GM19397 (cell line): ENCODE data around the gene DAZAP2.
"Not testable (repeated sequence)": the region's sequence is repeated elsewhere in the genome, so short reads cannot be mapped to it uniquely, and the experiment has no call there.

Experiments used
- ATAC-seq: cut with Tn5 transposase; IDR thresholded peaks from one replicate; pipeline ENCODE4 v1.9.1; 2021; ENCODE audit warnings: mild to moderate bottlenecking, moderate library complexity; ENCODE audit not compliant: unreplicated experiment

Gene DAZAP2

DNA sequence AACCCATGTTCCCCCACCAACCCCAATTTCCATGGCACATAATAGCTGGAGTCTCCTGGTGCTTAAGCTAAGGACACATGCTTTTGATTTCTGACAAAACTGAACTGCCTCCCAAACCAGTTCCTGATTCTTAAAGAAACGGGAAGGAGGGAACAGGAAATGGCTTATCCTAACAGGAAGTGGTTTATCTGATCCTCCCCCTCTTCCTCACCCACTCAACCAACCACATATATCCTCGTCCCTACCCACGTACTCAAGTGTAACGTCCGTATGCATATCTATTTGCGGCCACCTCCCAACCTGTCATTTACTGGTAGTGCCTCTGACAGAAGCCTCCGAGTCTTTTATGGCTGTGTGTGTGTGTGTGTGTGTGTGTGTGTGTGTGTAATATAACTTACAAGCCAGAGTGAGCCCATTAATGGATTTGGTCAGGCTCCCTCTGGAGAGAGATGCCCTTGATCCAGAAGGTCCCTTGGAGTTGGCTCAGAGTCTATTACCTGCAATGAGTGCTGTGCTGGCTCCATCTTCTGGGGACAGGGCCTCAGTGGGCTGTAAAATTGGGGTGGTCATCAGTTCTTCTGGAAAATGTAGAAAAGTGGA is 7.7 kb downstream of the DAZAP2 start:
- ATAC-seq: no peak

DNA sequence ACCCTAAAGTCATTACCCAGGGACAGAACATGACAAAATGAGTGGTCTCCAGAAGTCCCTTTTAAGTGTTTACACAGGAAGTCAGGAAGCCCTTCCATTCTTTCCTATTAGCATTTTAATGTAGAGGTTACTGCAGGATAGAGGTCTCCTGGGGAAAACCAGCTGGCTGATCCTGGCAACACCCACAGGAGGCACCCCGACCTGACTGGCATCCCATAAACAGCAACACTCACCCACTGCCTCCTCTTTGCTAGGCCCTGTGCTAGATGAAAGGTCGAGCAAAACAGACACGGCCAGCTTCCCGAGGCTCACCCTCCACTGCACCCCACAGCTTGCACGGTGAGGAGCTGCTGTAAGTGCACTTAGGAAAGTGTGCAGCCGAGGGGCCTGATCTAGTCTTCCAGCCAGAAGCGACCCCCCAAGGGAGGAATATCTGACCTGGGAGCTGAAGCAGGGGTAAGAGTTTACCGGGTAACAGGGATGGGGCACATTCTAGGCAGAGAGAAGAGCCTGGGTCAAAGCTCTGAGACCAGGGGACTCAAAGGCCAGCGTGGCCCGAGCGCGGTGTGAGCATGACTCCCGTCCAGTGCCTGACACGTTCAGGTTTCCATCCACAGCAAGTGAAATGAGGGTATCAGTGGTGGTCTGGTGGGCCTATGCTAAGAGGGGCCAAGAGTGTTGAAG is 9.0 kb downstream of the DAZAP2 start:
- ATAC-seq: no peak

DNA sequence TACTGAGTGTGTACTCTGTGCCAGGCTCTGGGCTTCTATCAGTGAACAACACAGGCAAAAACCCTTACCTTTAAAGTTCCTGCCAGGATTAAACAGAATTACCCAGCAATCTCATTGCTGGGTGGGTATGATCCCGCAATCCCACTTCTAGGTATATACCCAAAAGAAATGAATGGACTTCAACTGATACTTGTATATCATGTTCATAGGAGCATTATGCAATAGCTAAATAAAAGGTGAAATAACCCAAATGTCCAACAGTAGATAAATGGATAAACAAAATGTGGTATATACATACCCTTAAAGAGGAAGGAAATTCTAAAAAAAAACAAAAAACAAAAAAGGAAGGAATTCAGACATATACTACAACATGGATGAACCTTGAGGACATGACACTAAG is 14.7 kb downstream of the DAZAP2 start:
- no peak for ATAC-seq

DNA sequence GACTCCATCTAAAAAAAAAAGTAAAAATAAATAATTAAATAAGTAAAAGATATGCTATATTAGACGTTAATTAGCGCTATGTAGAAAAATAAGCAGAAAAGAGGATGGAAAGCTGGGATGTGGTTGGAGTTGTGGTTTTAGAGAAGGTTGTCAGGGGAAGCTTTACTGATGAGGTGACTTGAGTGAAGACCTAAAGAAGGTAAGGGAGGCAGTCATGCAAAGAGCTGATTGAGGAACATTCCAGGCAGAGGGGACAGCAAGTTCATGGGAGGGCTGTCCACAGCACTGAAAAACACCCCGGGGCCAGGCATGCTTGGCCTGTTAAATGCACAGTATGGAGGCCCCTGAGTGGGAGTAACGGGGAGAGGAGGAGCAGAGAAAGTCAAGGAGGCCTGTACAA is 15.9 kb downstream of the DAZAP2 start:
- ATAC-seq: no peak

DNA sequence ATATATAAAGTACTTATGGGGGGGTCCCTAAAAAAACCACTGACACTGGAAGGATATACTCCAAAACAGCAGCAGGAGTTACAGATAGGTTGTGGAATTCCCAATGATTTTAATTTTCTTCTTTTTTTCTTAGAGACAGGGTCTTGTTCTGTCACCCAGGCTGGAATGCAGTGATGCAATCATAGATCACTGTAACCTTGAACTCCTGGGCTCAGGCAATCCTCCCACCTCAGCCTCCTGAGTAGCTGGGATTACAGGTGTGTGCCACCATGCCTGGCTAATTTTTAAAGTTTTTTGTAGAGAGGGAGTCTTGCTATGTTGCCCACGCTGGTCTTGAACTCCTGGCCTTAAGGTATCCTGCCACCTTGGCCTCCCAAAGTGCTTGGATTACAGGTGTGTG is 21.0 kb downstream of the DAZAP2 start:
- not testable (repeated sequence) for ATAC-seq

DNA sequence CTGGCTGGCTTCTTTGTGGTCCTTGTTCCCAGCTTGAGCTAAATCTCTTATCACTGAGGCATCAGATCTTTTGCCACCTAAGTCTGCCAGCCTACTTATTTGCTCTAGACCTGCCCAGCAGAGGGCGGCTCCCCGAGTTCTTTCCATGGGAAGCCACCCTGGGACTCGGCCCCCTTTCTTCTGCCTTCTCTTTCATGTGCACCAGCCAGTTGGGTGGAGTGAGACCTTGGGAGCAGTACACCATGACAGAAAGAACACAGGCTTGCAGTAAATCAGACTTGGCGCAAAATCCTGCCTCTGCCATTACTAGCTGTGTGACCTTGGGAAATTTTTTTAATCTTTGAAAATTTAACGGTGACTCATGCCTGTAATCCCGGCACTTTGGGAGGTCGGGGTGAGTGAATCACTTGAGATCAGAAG is 24.1 kb downstream of the DAZAP2 start:
- ATAC-seq: no peak

DNA sequence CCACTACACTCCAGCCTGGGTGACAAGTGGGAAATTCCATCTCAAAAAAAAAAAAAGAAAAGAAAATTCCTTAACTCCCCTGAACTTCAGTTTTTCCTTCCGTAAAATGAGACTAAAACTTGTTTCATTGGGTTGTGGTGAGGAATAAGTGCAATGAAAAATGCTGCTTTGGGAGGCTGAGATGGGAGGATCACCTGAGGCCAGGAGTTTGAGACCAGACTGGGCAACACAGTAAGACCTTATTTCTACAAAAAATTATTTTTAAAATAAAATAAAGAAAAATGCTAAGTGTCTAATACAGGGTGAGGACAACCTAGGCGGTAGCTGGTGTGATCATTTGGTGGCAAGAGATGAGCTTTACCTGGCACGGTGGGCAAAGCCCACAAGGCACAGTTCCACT is 24.7 kb downstream of the DAZAP2 start:
- ATAC-seq: no peak

DNA sequence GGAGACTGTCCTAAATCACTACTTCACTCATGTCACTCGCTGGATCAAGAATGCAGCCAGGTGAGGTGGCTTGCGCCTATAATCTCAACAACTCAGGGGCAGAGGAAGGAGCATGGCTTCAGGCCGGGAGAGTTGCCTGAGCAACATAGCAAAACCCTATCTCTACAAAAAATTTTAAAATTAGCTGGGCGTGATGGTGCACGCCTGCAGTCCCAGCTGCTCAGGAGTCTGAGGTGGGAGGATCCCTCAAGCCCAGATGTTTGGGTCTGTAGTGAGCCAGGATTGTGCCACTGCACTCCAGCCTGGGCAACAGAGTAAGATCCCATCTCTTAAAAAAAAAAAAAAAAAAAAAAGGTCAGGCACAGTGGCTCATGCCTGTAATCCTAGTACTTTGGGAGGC is 25.7 kb downstream of the DAZAP2 start:
- no peak for ATAC-seq

DNA sequence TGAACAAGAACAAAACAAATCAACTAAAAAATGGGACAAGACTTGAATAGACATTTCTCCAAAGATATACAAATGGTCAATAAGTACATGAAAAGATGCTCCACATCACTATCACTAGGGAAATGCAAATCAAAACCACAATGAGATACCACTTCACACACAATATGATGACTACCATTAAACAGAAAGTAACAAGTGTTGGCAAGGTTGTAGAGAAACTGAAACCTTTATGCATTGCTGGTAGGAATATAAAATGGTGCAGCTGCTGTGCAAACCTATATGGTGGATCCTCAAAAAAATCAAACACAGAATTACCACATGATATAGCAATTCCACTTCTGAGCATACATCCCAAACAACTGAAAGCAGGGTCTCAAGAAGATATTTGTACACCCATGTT is 26.4 kb downstream of the DAZAP2 start:
- no peak for ATAC-seq

DNA sequence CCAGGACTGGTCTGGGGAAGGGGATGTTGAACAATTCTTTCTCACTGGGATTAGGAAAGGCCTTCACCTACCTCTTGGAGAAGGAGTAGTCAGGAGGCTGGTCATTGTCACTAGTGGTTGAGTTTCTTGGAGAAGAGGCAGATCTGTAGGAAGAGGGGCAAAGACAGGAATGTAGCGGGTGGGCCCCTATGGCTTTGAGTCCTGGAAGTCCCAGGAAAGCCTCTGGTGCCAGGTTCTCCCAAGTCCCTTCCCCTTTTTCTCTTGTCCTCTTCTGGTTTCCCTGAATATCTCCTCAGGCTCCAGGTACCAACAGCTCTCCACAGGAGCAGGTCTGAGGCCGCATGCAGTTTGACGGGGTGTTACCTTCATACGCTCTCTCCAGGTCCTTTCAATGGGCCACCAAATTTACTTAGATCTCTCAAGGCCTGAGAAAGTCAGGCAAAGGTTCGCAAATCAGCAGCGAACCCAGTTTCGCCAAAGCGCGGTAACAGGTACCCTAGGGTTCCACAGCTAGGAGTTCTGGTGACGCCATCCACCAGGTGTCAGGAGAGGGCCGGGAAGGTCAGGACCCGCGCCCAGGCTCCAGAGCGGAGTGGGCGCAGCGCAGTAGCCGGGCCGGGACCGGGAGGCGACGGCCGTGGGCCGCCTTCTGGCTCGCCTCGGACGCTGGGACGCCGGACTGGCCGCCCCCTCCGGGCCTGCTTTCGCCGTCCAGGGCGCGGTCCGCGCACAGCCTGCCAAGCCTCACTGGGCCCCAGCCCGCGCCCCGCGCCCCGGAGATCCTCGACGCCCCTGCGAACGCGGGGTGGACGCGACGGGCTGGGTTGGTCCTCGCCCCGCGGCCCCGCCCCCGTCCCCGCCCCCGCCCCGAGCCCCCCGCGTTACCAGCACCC is 30.8 kb downstream of the DAZAP2 start:
- peak; percentile 42 for ATAC-seq

DNA sequence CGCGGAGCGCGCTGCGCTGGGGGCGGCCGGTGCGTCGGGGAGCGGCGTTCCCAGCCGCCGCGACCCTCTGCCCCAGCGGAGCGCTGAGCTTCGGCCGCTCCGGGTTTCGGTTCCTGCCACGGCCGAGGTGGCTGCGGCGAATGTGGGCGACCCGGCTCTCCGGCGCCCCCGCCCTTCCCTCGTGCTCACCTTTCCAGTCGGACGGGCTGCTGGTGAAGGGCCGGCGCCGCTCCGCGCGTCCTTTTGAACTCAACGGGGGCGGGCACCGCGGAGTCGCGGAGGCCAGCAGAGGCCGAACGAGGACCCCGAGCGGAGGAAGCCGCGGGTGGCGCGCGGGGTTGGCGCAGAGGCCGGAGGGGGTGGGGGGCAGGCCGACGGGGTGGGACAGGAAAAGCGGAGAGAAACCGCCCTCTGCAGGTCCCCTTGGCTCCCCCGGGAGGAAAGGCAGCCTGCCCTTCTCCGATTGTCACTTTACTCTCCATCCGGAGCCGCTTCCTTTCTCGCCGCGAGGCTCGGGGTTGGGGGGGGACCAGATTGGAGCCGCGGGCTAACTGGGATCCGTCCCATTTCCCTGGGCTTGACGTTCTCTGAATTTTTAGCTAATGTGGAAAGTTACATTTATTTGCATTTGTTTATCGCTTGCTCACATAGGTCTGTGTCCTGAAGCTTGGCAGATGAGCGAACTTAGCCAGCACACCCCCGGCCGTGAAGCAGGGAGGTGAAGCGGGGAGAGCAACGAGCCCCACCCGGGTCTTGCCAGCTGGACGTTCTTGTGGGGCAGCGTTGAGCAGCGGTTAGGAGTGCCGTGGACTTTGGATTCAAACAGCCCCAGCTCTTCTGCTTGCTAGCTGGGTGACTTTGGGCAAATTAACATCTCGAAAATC is 31.7 kb downstream of the DAZAP2 start, which contains the start of gene SMAGP:
TSS of gene SMAGP (minus strand) at position 349 of the 884 bp plus-strand sequence. CDS start 1,137 bp downstream, outside the sequence.
- peak; percentile 76 for ATAC-seq

DNA sequence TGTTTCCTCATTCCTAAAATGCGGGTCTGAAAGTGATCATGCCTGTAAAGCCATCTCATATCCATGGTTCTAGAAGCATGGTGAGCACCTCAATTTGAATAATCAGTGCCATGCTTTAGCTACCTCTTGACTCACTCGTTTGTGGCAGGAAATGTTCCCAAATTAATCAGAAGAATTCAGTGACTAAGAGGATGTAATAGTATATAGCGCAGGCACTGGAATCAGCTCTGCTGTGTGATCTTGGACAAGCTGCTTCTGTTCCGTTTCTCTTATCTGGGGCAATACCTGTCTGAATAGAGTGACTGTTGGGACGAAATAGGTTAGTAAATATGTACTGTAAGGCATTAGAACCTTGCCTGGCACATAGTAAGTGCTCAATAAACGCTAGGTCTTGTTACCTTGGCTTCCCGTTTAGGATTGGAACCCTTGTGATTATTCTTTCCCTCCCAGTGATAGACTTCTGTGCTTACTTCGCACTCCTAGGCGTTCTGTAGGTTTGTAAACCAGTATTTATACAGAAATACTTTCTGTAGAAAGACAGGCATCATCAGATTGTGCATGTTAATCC is 32.4 kb downstream of the DAZAP2 start:
- no peak for ATAC-seq

DNA sequence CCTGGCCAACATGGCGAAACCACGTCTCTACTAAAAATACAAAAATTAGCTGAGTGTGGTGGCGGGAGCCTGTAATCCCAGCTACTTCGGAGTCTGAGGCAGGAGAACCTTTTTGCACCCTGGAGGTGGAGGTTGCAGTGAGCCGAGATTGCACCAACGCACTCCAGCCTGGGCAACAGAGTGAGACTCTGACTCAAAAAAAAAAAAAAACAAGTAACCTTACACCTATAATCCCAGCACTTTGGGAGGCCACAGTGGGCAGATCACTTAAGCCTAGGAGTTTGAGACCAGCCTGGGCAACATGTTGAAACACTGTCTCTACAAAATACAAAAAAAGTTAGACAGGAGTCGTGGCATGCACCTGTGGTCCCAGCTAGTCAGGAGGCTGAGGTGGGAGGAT is 34.2 kb downstream of the DAZAP2 start:
- not testable (repeated sequence) for ATAC-seq

DNA sequence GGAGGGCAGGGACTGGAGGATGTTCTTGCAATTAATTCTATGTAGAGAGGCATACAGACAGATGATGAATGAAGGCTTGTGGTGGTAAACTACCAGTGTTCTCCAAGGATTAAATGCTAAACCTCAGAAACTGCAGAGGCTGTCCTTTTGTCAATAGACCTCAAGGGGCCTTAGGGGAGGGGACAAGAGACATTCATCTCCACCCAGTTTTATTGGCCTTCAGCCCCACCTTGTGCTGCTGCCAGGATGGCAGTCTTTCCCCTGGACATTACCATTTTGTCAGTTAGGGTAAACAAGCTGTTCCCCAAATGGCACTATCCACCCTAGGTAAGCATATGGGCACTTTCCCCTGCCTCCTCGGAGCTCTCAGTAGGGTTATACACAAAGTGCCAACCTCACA is 36.5 kb downstream of the DAZAP2 start:
- ATAC-seq: no peak

DNA sequence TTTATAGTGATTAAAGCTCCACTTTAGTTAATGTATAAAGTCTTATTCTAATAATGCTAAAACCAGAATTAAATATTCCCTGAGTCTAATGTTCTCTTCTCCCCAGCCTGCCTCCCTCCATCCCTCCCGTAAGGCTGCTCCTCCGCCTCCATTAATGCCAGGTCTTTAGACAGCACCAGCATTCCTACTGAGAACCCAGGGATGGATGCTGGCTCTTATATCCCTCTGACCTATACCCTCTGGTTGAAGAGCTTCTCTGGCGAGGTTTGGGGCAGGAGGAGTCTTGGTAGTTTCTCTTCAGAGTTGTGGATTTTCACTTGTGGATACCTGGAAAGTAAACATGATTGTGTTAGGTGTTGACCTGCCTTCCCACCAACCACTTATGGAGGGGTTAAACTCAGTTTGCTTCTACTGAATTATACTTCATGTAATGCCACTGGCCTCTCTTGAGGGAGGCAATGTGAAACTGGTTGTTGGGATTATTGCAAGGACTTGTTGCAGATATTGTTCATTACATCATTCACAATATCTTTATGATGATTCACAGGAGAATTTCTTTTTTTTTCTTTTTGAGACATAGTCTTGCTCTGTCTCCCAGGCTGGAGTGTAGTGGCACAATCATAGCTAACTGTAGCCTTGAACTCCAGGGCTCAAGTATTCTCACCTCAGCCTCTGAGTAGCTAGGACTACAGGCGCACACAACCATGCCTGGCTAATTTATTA is 42.7 kb downstream of the DAZAP2 start:
- no peak for ATAC-seq

DNA sequence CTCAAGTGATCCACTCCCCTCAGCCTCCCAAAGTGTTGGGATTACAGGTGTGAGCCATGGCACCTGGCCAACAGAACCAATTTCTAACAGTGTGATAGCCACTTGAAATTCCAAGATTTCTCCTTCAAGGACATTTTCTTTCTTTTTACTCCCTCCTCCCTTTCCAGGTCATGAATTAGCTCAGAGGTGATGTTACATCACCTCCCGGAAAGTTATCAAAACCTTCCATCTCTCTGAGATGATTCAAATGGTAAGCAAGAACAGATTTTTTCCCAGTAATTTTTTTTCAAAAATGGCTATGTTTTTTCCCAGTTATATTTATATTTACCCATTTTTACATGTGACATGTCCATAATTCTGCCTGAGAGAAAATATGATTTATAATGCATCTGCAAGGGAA is 47.2 kb downstream of the DAZAP2 start:
- ATAC-seq: no peak

DNA sequence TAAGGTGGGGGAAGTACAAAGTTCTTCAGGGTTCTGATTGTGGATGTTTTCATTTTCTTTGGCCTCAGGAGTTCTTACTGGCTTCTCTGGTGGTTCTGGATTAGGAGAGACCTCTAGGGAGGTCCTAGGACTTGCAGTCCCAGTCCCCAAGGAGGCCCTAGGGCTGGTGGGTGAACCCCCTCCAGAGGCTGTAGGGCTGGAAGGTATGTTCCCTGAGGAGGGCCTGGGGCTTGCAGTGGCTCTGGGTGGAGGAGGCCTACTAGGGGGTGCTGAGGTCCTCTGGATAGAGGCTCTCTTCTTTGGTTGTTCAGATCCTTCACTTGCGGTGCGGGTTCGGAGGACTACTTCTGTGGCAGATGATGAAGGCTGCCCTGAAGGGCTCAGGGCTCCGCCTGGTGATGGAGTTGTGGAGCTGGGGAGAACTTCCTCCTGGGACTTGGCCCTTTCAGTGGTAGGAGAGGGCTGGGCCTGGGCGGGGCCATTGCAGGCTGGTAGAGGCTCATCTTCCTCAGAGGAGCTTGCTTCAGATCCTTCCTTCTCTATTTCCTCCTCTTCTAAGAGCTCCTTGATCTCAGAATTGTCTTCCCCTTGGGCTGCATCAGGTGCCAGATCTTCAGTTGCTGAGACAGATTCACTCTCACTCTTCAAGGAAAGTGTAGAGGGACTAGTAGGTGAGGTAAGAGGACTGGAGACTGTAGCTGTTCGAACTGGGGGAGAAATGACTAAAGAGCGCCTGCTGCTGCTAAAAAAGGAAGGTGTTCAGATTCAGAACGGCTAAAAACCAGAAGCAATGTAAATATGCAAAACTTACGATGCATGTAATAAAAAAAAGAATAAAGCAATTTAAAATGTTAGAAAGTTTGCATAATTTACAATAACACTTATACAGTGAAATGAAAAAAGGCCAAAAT is 53.2 kb downstream of the DAZAP2 start:
- not testable (repeated sequence) for ATAC-seq
